GM10266 (cell line): Measurements from ENCODE around the gene EPHB1.
"Not testable (repeated sequence)": the region's sequence is repeated elsewhere in the genome, so short reads cannot be mapped to it uniquely, and the experiment has no call there.

Experiments
- DNase-seq: peaks from one replicate; pipeline ENCODE4 v3.0.0; 2012; ENCODE audit errors: extremely low spot score
- TF ChIP-seq, protein P1 (sequence below): IDR thresholded peaks from 2 replicates; pipeline ENCODE4 v1.5.1; 2012; ENCODE audit warnings: mild to moderate bottlenecking, low read depth; ENCODE audit not compliant: control insufficient read depth, insufficient read depth; ENCODE audit errors: missing control alignments

Gene EPHB1

DNA sequence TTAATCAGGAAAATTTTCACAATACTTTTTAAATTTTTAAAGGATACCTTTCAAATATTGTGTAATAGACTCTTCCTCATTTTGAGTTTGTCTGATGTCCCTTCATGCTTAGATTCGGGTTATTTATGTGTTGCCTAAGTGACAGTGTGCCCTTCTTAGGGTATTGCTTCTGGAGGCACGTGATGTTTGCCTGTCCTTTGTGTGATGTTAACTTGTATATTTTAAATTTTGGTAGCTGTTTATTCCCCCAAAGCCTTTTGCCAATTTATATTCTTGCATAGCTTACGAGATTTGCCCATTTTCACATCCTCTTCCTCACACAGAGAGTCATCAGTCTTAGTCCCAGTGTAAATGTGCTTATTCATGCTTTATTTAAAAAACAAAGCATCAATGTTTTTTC, 433.1 kb downstream of the EPHB1 start:
- DNase-seq = no peak
- TF ChIP-seq, protein P1, sequence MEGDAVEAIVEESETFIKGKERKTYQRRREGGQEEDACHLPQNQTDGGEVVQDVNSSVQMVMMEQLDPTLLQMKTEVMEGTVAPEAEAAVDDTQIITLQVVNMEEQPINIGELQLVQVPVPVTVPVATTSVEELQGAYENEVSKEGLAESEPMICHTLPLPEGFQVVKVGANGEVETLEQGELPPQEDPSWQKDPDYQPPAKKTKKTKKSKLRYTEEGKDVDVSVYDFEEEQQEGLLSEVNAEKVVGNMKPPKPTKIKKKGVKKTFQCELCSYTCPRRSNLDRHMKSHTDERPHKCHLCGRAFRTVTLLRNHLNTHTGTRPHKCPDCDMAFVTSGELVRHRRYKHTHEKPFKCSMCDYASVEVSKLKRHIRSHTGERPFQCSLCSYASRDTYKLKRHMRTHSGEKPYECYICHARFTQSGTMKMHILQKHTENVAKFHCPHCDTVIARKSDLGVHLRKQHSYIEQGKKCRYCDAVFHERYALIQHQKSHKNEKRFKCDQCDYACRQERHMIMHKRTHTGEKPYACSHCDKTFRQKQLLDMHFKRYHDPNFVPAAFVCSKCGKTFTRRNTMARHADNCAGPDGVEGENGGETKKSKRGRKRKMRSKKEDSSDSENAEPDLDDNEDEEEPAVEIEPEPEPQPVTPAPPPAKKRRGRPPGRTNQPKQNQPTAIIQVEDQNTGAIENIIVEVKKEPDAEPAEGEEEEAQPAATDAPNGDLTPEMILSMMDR = no peak

GRCh38 chr3:135229018-135229495, 434.0 kb downstream of the EPHB1 start:
- TF ChIP-seq, protein P1 = no peak
- no peak for DNase-seq

DNA sequence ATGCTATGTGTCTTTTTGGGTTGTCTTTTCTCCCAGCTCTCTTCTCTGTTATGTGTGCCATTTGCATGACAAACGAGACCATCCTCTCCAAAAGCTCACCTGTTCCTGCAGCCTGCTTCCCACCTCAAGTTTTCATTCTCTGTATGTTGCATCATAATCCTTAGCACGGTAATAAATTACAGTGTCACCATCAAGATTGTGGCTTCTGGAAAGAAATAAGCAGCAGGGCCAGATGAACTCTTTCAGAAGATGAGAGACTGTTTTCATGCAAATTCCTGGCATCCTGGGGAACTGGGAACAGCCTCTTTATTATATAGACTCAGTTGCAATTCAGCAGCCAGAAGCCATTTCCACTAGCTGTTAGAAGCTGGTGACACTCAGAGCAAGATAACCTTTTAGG, 436.7 kb downstream of the EPHB1 start:
- no peak for DNase-seq
- TF ChIP-seq, protein P1 = no peak

DNA sequence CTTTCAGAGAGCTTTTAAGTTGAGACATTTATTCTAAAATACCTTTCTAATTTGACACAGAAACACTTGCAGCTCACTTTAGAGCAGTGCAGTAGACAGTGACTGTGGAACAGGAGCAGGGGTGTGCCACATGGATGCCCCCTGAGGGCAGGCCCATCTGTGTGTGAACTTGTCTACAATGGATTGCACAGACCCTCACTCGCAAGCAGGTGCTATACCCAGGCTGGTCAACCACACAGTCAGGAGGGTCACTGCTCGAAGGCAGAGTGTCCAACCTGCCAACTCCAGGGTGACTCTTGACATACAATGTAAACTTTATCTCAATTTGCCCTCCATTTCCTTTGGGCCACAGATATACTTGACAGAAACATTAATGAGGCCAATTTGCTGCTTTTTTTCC, 437.2 kb downstream of the EPHB1 start:
- TF ChIP-seq, protein P1 = no peak
- no peak for DNase-seq

DNA sequence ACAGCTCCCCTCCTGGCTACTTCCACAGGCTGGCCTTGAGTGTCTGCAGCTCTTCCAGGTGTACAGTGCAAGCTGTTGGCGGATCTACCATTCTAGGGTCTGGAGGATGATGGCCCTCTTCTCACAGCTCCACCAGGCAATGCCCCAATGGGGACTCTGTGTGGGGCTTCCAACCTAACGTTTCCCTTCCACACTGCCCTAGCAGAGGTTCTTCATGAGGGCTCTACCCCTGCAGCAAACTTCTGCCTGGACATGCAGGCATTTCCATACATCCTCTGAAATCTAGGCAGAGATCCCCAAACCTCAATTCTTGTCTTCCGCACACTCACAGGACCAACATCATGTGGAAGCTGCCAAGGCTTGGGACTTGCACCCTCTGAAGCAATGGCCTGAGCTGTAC, 438.4 kb downstream of the EPHB1 start:
- not testable (repeated sequence) for DNase-seq

DNA sequence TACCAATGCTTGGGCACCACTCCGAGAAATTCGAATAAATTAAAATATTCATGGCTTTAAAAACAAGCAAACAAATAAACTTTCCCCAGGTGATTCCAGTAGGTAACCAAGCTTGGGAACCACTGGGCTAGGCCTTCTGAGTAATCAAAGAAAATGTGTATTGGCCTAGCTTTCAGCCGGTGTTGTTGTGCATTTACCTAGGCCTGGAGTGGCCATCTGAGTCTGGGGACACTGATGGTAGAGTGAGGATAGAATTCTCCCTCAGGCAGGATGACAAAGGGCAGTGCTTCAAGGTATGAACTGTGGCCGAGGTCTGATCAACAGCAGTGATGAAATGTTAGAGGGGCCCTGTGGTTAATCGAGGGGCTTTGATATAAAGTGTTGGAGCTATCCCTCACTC, 440.5 kb downstream of the EPHB1 start:
- no peak for DNase-seq
- TF ChIP-seq, protein P1 = no peak

- TF ChIP-seq, protein P1 = no peak
- no peak for DNase-seq
These were observed 442.5 kb downstream of the EPHB1 start for GRCh38 chr3:135237371-135238143.
